Sciatic nerve (tissue), 2 donors: ENCODE results near the gene LPAR1. TPM values are rescaled to one million over a fixed set of nuclear protein-coding genes. Genes with fewer than 3 reads are reported as not detected.

ENCODE experiments used
- ATAC-seq: fragments of 200-7000 bp; cut with Tn5 transposase; one replicate; pipeline ENCODE4 v1.9.1; 2020; ENCODE audit warnings: mild to moderate bottlenecking, moderate library complexity
- DNase-seq: peaks from one replicate; pipeline ENCODE4 v3.0.0-alpha.2; 2020; ENCODE audit warnings: low spot score
- intact Hi-C: fragments of 100-400 bp; cut with DNase I; formaldehyde crosslinking; loops from one replicate; pipeline ENCODE4 v1.14.2; 2022
- total RNA-seq: library from RNA; stranded (reverse); fragmentation: NEBNext Ultra II Directional; extraction: Animal tissue kit (Norgen Biotek cat#: 25700); gene quantifications from one replicate; pipeline ENCODE4 v1.2.1, GENCODE V29; 2021
- donor health status: DM: no; HTN: no; CAD: no.
- donor health status: DM: no; HTN: no; CAD: no.

Gene LPAR1
- total RNA-seq, 1 donor from 2014 or later: 170 TPM

DNA sequence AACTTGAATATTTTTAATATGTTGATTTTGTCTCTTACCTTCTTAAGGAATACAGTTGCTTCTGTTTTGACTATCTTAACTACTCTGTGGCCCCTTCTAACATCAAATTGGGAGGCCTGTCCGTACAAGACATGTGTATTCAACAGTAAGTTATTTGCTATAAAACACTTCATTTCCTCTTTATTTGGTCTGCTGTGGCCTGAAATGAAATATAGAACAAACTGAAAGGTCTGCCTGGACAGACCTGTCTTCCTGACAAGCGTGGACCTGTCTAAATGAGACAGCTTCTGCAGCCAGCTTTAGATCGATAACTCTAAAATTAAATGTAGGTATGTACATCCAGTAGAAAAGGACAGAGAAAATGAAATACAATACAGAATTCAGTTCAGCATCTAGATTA, 2.2 kb upstream of the LPAR1 start:
- ATAC-seq (no peak), DNase-seq (no peak)
- intact Hi-C loops: no loop called here

DNA sequence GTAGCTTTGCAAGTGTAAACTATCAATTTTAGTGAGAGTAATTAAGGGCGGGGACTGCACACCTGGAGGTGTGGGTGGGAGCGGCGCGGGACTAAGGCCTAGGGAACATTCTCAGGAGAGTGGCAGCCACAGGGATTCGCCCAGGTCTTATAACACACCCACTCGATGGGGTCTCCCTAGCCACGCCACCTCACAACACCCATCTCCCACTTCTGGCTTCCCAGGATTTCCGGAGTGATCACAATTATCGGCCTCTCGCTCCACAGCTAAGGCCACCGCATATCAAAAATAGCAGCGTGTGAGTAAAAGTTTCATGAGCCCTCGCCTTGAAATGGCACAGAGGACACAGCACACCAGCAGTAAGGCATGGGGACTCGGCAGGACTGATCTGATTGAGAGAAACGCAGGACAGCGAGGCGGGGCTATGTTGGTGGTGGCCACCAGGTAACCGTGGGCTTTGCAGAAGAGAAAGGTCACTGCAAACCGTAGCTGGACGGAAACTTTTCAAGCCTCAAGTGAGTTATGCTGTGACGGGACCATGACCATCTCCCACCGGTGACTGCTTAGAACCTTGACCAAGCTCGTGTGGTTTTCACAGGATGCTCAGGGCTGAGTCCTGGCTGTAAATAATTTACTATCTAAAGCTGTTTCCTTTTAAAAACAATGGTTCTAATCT, 1.1 kb upstream of the LPAR1 start:
- ATAC-seq: peak; percentile 11

DNA sequence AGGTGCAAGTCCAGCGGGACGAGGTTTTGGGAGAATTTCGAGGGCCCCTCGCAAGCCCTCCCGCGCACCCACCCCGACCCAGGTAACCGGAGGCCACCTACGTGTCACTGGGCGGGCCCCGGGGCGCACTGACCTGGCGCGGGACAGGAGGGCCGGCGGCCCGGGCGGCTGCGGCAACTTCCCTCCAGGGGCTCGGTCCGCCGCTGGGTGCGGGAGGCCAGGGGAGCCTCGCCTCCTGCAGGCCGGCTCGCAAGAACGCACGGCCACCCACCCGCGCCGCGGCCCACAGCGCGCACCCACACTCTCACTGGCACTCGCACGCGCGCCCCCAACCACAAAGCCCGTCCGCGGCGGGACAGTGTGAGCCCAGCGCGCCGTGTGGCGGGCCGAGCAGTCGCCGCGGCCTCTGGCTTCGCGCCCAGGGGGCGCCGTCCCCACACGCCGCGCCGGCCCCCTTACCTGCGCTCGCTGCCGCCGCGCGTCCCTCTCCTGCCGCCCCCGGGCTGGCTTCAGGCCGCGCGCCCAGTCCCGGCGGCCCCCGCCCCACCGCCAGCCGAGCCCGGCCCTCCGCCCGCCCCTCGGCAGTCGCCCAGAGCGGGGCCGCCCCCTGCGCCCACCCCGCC, 451 bp downstream of the LPAR1 start:
- ATAC-seq: peak; percentile 14
- DNase-seq: peak; percentile 74
- intact Hi-C loops: no loop called here

More for the DNA sequence above, 1.1 kb upstream of the LPAR1 start:
- intact Hi-C loops: no loop called here
- peak; percentile 60 for DNase-seq

DNA sequence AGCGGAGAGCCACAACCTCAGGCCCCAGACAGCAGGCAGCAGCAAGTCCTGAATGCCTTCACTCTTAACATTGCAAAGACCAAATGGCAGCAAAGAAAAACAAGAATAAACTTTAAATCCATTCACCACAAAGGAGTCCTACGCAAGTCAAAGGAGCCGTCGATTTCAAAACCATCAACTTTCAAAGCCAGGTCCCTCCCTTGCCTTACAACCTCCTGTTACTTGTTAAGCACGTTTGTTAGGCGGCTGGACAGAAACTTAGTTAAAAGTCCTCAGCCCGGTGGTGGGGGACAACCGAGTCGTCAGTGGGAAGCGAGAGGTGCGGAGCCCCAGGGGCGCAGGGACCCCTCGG, 938 bp downstream of the LPAR1 start:
- ATAC-seq: peak; percentile 1
- intact Hi-C loops: no loop called here
- no peak for DNase-seq

DNA sequence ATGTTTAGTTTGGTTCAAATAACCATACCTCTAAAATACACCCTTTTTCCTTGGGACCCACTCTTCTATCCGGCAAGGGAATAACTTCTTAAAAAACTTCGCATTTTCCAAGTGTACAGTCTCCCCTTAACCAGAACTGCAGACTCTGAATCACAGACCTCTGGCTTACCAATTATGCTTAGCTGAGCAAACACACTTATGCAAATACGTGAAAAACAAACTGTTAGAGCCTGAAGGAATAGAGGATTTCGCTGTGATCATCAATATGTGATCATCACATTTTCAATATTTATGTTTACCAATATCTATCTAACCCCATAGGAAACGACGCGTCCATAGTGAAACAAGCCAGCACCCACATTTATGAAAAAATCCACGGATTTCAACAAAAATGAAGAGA, 1.3 kb downstream of the LPAR1 start:
- no peak for DNase-seq
- intact Hi-C loops: no loop called here
- no peak for ATAC-seq

DNA sequence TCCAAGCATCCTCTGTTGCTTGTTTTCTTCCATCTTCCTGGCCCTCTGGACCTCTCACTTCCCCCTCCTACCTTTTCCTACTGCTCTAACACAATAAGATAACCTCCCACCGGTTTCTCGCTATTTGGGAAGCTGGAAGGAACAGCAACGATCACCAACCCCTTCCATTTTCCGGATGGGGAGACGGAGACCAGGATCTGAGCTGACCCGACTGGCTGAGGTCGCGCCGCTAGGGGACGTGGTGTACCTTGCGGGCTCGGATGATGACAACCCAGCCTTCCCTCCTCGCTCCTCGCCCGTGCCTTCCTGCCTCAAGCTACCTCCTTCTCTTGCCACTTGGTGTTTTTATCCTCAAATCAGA, 1.9 kb downstream of the LPAR1 start:
- intact Hi-C loops: no loop called here
- ATAC-seq (peak; percentile 75), DNase-seq (peak; percentile 87)

DNA sequence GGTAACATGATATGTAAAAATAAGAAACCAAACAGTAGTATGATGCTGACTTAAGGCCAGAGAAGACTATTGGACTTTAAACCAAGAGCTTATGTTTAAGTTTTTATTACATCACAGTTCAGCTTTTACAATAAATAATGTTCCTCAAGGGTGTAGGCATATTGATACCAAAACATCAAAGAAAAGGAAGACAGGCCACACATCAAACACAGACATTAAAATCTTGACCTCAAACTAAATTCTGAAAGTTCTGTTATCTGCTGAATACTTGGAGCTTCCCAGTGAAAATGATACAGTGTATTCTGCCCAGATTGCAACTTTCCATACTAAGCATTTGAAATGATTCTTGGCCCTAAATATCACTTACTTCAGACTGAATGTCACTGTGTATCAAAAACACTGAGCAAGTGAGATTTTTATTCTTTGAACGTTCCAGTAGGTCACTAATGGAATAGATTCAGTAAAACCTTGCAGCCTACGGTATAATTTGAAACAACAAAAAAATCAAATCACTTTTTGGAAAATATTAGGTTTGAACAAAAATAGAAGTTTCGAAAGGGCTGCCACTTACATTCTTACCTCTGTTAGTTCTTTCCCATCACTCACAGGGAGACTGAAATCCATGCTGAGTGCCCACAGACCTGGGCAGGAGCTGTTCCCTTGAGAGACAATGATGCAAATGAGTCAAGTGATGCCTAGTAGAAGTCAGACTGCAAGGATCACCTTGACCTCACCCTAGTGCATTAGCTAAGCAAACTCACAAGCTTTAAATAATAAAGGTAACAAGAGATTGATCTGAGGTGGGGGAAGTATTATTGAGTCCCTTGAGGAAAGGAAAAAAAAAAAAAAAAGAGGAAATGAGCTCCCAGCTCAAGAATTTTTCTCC, 2.5 kb downstream of the LPAR1 start:
- ATAC-seq: peak; percentile 31
- intact Hi-C loops: no loop called here

DNA sequence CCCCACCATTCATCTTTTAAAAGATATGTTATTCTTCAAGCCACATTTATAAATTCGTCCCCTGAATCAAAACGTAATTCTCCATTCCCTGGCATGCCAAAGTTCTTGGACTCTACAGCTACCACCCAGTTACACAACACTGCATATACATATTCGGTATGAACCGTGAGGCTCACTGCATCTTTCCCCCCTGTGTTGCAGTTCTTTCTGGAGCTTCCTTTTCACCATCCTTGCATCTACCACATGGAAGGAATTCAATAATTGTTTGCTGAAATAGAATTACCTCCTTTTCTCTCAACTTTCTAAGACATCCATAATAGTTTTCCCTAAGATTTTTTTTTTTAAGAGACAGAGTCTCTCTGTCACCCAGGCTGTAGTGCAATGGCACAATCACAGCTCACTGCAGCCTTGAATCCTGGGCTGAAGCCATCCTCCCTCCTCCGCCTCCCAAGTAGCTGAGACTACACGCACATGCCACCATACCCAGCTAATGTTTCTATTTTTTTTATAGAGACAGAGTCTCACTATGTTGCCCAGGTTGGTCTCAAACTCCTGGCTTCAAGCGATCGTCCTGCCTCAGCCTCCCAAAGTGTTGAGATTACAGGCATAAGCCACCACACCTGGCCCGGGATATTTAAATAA, 3.3 kb downstream of the LPAR1 start:
- intact Hi-C loops: no loop called here
- no peak for ATAC-seq
- no peak for DNase-seq

More for the DNA sequence above, 2.5 kb downstream of the LPAR1 start:
- no peak for DNase-seq

DNA sequence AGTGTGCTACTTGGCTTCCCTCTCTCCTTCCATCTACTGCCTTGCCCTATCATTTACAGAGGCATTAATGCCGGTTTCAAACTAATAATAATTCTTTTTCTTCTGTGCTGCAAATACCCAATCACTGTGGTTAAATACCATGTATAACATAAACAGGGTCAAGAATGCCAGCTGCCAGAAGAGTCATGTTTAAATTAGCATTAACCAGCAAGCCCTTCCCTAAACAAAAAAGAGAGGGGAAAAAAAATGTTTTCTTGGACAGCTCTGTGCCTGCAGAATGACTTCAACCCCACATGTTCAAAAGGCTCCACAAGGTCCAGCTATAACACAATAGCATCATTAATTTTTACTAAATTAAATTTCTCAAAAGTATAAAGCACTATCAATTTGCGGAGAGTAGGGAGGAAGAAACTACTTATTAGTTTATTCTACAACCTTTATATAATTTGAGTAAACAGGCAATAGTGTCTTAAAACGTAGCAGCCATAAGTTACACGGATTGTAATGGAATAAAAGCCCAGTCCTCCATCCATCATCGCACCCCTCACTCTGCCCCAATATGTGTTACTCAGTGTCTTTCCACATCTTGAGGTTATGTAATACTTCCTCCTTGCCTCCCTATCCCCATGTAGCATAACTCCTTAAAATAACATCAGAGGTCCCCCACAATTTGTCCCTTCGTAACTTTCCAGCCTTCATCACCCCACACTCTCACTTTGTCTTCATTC, 3.9 kb downstream of the LPAR1 start:
- ATAC-seq: no peak
- intact Hi-C loops: no loop called here

DNA sequence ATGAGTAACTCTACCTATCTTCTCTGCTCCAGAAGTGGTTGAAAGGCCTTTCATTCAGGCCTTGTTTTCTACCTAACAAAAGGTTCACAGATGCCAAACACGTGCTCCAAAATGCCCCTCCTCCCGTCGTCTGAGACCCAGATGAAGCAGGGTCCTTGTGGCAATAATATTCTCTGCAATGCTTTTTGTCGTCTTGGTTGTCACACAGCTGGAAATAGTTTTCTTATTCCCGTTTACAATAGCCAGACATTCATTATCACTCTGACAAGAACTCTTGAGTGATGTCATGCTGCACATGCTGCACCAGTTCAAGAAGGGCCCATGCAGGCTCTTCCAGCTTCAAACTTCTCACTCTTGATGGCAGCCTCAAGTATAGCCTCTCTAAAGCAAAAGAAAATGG, 7.8 kb downstream of the LPAR1 start:
- DNase-seq (no peak), ATAC-seq (peak; percentile 20)
- intact Hi-C loops: no loop called here

More for the DNA sequence above, 3.9 kb downstream of the LPAR1 start:
- DNase-seq: no peak

DNA sequence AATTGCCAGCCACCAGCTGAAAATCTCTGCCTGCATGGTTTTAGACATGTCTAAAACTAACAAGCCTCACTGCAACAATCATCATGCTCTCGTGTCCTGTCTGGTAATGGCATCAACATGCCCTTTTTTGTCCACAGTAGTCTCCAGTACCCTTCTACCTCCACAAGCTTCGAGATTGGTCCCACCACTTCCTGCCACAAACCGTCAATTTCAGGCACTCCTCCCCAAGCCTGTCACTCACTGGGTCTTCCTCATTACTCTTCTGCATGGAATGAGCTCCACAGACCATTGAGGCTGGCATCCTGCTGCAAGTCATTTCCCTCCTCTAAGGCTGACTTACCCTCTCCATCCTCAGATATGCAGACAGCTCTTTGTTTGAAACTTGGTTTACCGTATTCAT, 9.0 kb downstream of the LPAR1 start:
- intact Hi-C loops: no loop called here
- ATAC-seq: no peak
- DNase-seq: no peak

DNA sequence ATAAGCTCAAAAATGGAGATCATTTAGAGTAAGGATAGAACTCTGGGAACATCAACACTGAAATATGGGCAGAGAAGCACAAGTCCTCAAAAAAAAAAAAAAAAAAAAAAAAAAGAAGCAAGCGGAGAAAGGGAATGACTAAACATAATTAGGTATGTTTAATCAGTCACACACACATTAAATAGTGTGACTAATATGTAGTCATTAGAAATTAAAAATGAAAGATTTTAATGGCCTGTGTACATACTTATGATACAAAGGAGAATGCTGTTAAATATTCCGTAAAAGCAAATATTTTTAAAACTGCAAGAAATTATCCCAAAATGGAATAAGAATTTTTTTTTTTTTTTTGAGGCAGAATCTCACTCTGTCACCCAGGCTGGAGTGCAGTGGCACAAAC, 10.5 kb downstream of the LPAR1 start:
- ATAC-seq: no peak
- DNase-seq: no peak
- intact Hi-C loops: no loop called here

DNA sequence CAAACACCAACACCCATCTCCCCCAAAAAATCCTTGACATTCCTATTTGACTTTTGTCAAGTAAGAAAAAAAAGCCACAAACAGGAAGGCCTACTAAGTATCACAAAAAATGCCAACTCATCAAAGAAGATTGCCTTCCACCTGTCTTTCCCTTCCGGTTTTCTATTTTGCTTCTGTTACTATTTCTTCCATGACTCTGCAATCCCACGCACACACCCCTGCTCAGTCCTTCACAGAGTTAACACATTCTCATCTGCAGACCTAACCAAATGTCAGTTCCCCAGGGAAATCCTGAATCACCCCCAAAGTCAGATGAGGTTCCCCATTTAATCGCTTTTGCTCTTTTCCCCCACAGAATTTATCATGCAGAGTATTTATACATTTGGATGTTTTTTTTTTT, 15.1 kb downstream of the LPAR1 start:
- DNase-seq (no peak), ATAC-seq (no peak)
- intact Hi-C loops: no loop called here

DNA sequence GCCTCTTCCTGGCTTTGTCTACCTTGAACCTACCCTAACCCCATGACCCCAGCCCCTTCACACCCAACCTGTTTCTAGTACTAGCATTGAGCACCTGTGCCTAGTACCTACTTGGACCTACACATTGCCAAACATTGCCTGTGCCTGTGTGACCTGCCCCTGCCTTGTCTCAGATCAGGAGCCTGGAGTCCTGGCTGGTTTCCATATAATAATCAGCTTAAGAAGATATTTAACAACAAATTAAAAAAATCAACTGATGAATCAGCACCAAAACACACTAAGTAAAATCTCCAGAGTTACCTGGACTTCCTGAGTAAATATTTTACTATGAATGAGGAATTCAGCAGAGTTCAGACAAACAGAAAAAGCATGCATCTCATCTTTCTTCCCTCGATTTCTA, 17.7 kb downstream of the LPAR1 start:
- DNase-seq: no peak
- intact Hi-C loops: no loop called here
- ATAC-seq: no peak

DNA sequence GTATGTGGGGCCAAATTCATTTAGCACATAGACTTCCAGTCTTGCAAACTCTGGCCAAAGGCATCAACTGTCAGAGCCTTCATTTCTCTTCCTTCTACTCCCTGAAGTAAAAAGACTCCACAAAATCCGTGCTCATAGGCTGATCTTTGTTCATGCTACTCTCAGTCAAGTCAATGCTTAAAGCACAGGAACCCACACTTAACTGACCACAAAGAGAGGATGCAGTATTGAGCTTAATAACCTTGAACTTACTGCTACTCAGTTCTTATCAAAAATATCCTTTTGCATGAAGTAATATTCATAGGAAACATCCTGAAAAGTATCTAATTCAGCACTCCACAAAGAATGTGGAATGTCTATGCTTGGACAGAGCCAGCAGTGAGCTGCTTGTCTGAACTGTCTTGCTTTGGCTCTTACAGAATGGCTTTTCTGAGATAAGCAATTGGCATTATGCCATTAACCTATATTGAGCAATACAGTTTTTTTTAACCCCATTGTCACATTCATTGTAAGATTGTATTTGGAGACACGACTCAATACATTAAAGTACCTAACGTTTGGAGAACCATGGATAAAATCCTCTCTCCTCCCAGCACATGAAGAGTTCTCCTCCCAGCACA, 21.7 kb downstream of the LPAR1 start:
- intact Hi-C loops: no loop called here
- ATAC-seq: peak; percentile 41
- no peak for DNase-seq

DNA sequence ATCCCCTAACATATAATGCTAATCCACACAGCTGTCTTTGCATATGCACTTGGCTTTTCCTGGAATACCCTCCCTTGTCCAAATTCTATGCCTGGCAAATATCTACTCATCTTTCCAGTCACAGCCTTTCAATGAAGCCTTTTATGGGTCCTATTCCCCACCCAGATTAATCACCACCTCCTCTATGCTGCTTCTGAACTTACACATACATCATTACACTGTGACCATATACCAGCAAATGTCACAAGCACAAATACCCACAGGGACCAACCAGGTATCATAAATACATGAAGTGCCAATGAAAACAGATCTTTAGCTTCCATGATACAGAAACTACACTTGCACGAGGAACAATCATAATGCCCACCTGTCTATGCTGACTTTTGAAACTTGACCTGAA, 22.3 kb downstream of the LPAR1 start:
- intact Hi-C loops: no loop called here
- DNase-seq: no peak
- ATAC-seq: no peak

DNA sequence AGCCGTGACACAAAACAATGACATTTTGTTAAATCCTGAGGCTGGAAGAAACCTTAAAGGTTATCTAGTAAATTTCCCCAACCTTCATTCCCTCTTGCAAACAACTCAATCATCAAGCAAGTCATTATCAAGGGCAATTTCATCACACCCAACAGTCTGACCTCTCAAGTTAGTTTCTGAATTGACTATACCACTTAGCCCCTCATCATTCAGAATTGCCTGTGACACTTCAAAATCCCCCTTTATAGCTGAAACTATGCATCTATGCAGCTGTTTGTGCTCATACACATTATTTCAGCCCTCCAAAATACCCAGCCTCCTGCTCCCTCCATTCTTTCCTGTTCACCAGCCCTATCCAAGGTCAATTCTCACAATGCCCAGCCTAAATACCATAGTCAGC, 24.6 kb downstream of the LPAR1 start:
- intact Hi-C loops: no loop called here
- no peak for DNase-seq
- ATAC-seq: no peak

DNA sequence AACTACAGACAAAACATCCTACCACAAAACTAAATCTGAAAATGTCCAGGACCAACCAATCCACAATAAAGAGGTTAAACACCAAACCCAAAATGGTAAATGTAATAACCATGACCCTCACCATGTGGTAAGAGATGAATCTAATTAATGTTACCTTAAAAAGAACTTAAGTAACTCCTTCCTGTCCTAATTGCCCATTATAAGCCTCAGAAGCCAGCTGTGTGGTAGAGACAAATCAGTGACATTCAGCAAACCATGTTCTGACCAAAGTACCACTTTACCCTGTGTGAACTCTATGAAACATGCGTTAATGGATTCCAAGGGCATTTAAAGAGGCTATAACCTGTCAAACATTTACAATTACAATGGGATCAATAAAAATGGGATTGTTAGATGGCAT, 25.0 kb downstream of the LPAR1 start:
- intact Hi-C loops: no loop called here
- no peak for DNase-seq
- ATAC-seq: no peak
